NT2/D1 (cell line): ENCODE results near the gene MNX1.
A peak's percentile ranks its signal among the peaks of the same experiment; 100 is the strongest.

Experiments used
- DNase-seq: peaks from one replicate; pipeline ENCODE4 v3.0.0-alpha.2; 2011; ENCODE audit warnings: low read depth, low spot score
- H3K27me3 ChIP-seq: 2 replicates; pipeline ENCODE4 v1.6.0; 2011; ENCODE audit warnings: mild to moderate bottlenecking; ENCODE audit not compliant: insufficient read length, insufficient read depth
- H3K36me3 ChIP-seq: 2 replicates; pipeline ENCODE4 v1.6.1; 2011; ENCODE audit warnings: mild to moderate bottlenecking, low read length, mixed read lengths; ENCODE audit not compliant: insufficient read depth, insufficient read length
- H3K4me1 ChIP-seq: 2 replicates; pipeline ENCODE4 v1.5.1; 2011; ENCODE audit not compliant: insufficient read depth, insufficient read length
- H3K4me3 ChIP-seq: 2 replicates; pipeline ENCODE4 v1.5.1; 2011; ENCODE audit warnings: low read depth; ENCODE audit not compliant: insufficient read length
- H3K9ac ChIP-seq: 2 replicates; pipeline ENCODE4 v1.6.0; 2011; ENCODE audit warnings: low read depth; ENCODE audit not compliant: insufficient read length
- H3K9me3 ChIP-seq: 2 replicates; pipeline ENCODE4 v1.5.1; 2011; ENCODE audit warnings: mild to moderate bottlenecking, low read length; ENCODE audit not compliant: insufficient read depth
- SUZ12 ChIP-seq: IDR thresholded peaks from 2 replicates; pipeline ENCODE4 v1.6.1; 2011; ENCODE audit not compliant: insufficient read length, insufficient read depth; ENCODE audit errors: extremely low read depth
- YY1 ChIP-seq: IDR thresholded peaks from 2 replicates; pipeline ENCODE4 v1.6.1; 2011; ENCODE audit not compliant: insufficient read length, insufficient read depth
- ZNF274 ChIP-seq: IDR thresholded peaks from 2 replicates; pipeline ENCODE4 v1.6.1; 2011; ENCODE audit warnings: mild to moderate bottlenecking, low read depth, low read length

MNX1 gene

GRCh38 chr7:157012113-157012547 lies 1.7 kb upstream of the MNX1 start:
- no peak overlapping the region for H3K4me3 ChIP-seq

GRCh38 chr7:157011333-157012112 lies 1.1 kb upstream of the MNX1 start:
- Histone ChIP-seq H3K27me3 (peaks cover 95% of the 10 kb centered on the region), H3K9ac (peak overlapping the region; percentile 16), H3K9me3 (no peaks in the 10 kb centered on the region), H3K36me3 (no peaks in the 10 kb centered on the region), H3K4me3 (peak overlapping the region; percentile 37), H3K4me1 (peaks cover 8% of the 10 kb centered on the region)
- no peak for DNase-seq
- TF ChIP-seq SUZ12 (no peak), YY1 (no peak), ZNF274 (no peak)

More at GRCh38 chr7:157012113-157012547, 1.7 kb upstream of the MNX1 start:
- TF ChIP-seq SUZ12 = no peak
- no peak for TF ChIP-seq ZNF274
- TF ChIP-seq YY1 = no peak
- H3K9ac ChIP-seq = no peak overlapping the region
- DNase-seq = no peak
- H3K36me3 ChIP-seq = no peaks in the 10 kb centered on the region
- H3K4me1 ChIP-seq = peaks cover 8% of the 10 kb centered on the region
- H3K27me3 ChIP-seq = peaks cover 95% of the 10 kb centered on the region
- H3K9me3 ChIP-seq = no peaks in the 10 kb centered on the region

- Histone ChIP-seq H3K36me3 (no peaks in the 10 kb centered on the region), H3K4me3 (peak overlapping the region; percentile 45), H3K27me3 (peaks cover 95% of the 10 kb centered on the region), H3K9me3 (no peaks in the 10 kb centered on the region), H3K4me1 (peaks cover 4% of the 10 kb centered on the region), H3K9ac (peak overlapping the region; percentile 10)
- DNase-seq = no peak
- no peak for TF ChIP-seq YY1
- peak; percentile 32 for TF ChIP-seq SUZ12
Observed at GRCh38 chr7:157009778-157010587, 480 bp downstream of the MNX1 start.

GRCh38 chr7:157009170-157009777 lies 1.2 kb downstream of the MNX1 start:
- no peak for DNase-seq

GRCh38 chr7:157008206-157009169 lies 2.0 kb downstream of the MNX1 start:
- H3K27me3 ChIP-seq = peaks cover 95% of the 10 kb centered on the region
- DNase-seq = no peak
- H3K4me3 ChIP-seq = no peak overlapping the region
- H3K9me3 ChIP-seq = no peaks in the 10 kb centered on the region
- H3K36me3 ChIP-seq = no peaks in the 10 kb centered on the region
- TF ChIP-seq YY1 = no peak
- TF ChIP-seq SUZ12 = no peak
- no peak for TF ChIP-seq ZNF274
- no peak overlapping the region for H3K9ac ChIP-seq
- H3K4me1 ChIP-seq = peaks cover 4% of the 10 kb centered on the region

More at GRCh38 chr7:157009170-157009777, 1.2 kb downstream of the MNX1 start:
- Histone ChIP-seq H3K36me3 (no peaks in the 10 kb centered on the region), H3K4me1 (peaks cover 4% of the 10 kb centered on the region), H3K4me3 (no peak overlapping the region), H3K9ac (no peak overlapping the region), H3K9me3 (no peaks in the 10 kb centered on the region), H3K27me3 (peaks cover 95% of the 10 kb centered on the region)
- TF ChIP-seq YY1 (no peak), SUZ12 (no peak), ZNF274 (no peak)

- Histone ChIP-seq H3K4me1 (peaks cover 6% of the 10 kb centered on the region), H3K36me3 (no peaks in the 10 kb centered on the region), H3K9me3 (no peaks in the 10 kb centered on the region), H3K9ac (no peak overlapping the region), H3K27me3 (peaks cover 95% of the 10 kb centered on the region), H3K4me3 (no peak overlapping the region)
- DNase-seq = no peak
- no peak for TF ChIP-seq YY1
- TF ChIP-seq ZNF274 = no peak
- TF ChIP-seq SUZ12 = no peak
Observed at GRCh38 chr7:157007470-157008066, 2.9 kb downstream of the MNX1 start.
